IPS-18a (cell line): Measurements from ENCODE around the gene SLC25A22.

Experiments
- H3K27ac ChIP-seq: one replicate; pipeline ENCODE4 v1.5.1; 2013; ENCODE audit warnings: low read length
- H3K27me3 ChIP-seq: one replicate; pipeline ENCODE4 v1.6.1; 2013; ENCODE audit warnings: mild to moderate bottlenecking, low read length; ENCODE audit not compliant: control insufficient read depth, insufficient read depth
- H3K36me3 ChIP-seq: one replicate; pipeline ENCODE4 v1.6.1; 2013; ENCODE audit warnings: low read depth, low read length; ENCODE audit not compliant: control insufficient read depth
- H3K4me1 ChIP-seq: one replicate; pipeline ENCODE4 v1.6.1; 2013; ENCODE audit warnings: low read depth, low read length; ENCODE audit not compliant: control insufficient read depth
- H3K4me3 ChIP-seq: one replicate; pipeline ENCODE4 v1.5.1; 2013; ENCODE audit warnings: low read length
- H3K9ac ChIP-seq: one replicate; pipeline ENCODE4 v1.6.1; 2013; ENCODE audit warnings: mild to moderate bottlenecking, low read length, moderate library complexity
- H3K9me3 ChIP-seq: one replicate; pipeline ENCODE4 v1.6.1; 2013; ENCODE audit warnings: low read depth, low read length; ENCODE audit not compliant: control insufficient read depth

Gene SLC25A22

GRCh38 chr11:826227-826621, 28.1 kb upstream of the SLC25A22 start:
- Histone ChIP-seq H3K27ac (no peak overlapping the region), H3K4me3 (no peak overlapping the region), H3K9ac (no peak overlapping the region), H3K4me1 (peaks cover 25% of the 10 kb centered on the region), H3K27me3 (peaks cover 61% of the 10 kb centered on the region), H3K36me3 (no peaks in the 10 kb centered on the region), H3K9me3 (no peaks in the 10 kb centered on the region)

- H3K9me3 ChIP-seq, result no peaks in the 10 kb centered on the region
- H3K4me1 ChIP-seq, result peaks cover 22% of the 10 kb centered on the region
- H3K27ac ChIP-seq, result no peak overlapping the region
- H3K9ac ChIP-seq, result no peak overlapping the region
- no peaks in the 10 kb centered on the region for H3K36me3 ChIP-seq
- H3K4me3 ChIP-seq, result no peak overlapping the region
- peaks cover 55% of the 10 kb centered on the region for H3K27me3 ChIP-seq
Measured at GRCh38 chr11:825366-826226, 27.5 kb upstream of the SLC25A22 start.

- Histone ChIP-seq H3K36me3 (no peaks in the 10 kb centered on the region), H3K9me3 (no peaks in the 10 kb centered on the region), H3K4me1 (peaks cover 22% of the 10 kb centered on the region), H3K27me3 (peaks cover 55% of the 10 kb centered on the region), H3K27ac (no peak overlapping the region), H3K9ac (no peak overlapping the region), H3K4me3 (no peak overlapping the region)
Measured at GRCh38 chr11:824942-825341, 26.9 kb upstream of the SLC25A22 start.

GRCh38 chr11:824292-824880, 26.3 kb upstream of the SLC25A22 start:
- Histone ChIP-seq H3K36me3 (no peaks in the 10 kb centered on the region), H3K9me3 (no peaks in the 10 kb centered on the region), H3K27ac (no peak overlapping the region), H3K27me3 (peaks cover 49% of the 10 kb centered on the region), H3K4me3 (no peak overlapping the region), H3K9ac (no peak overlapping the region), H3K4me1 (peaks cover 17% of the 10 kb centered on the region)

GRCh38 chr11:823441-824291, 25.6 kb upstream of the SLC25A22 start:
- Histone ChIP-seq H3K4me3 (no peak overlapping the region), H3K4me1 (peaks cover 14% of the 10 kb centered on the region), H3K27ac (no peak overlapping the region), H3K9ac (no peak overlapping the region), H3K9me3 (no peaks in the 10 kb centered on the region), H3K36me3 (no peaks in the 10 kb centered on the region), H3K27me3 (peaks cover 42% of the 10 kb centered on the region)

GRCh38 chr11:821512-822371, 23.7 kb upstream of the SLC25A22 start:
- H3K9ac ChIP-seq, result no peak overlapping the region
- no peak overlapping the region for H3K27ac ChIP-seq
- H3K36me3 ChIP-seq, result no peaks in the 10 kb centered on the region
- peaks cover 23% of the 10 kb centered on the region for H3K27me3 ChIP-seq
- no peak overlapping the region for H3K4me3 ChIP-seq
- H3K4me1 ChIP-seq, result peaks cover 8% of the 10 kb centered on the region
- H3K9me3 ChIP-seq, result no peaks in the 10 kb centered on the region

GRCh38 chr11:820655-821511, 22.8 kb upstream of the SLC25A22 start:
- Histone ChIP-seq H3K9me3 (no peaks in the 10 kb centered on the region), H3K36me3 (no peaks in the 10 kb centered on the region), H3K4me1 (peaks cover 8% of the 10 kb centered on the region), H3K4me3 (peak overlapping the region; percentile 62), H3K9ac (peak overlapping the region; percentile 39), H3K27ac (no peak overlapping the region), H3K27me3 (peaks cover 14% of the 10 kb centered on the region)

- peak overlapping the region; percentile 39 for H3K9ac ChIP-seq
- no peaks in the 10 kb centered on the region for H3K9me3 ChIP-seq
- H3K27me3 ChIP-seq, result peaks cover 6% of the 10 kb centered on the region
- no peaks in the 10 kb centered on the region for H3K36me3 ChIP-seq
- H3K4me3 ChIP-seq, result peak overlapping the region; percentile 62
- H3K4me1 ChIP-seq, result peaks cover 8% of the 10 kb centered on the region
- H3K27ac ChIP-seq, result no peak overlapping the region
Measured at GRCh38 chr11:819943-820649, 22.0 kb upstream of the SLC25A22 start.

- no peak overlapping the region for H3K27ac ChIP-seq
Measured at GRCh38 chr11:819129-819931, 21.2 kb upstream of the SLC25A22 start.

More at GRCh38 chr11:819129-819931, 21.2 kb upstream of the SLC25A22 start:
- Histone ChIP-seq H3K36me3 (no peaks in the 10 kb centered on the region), H3K9me3 (no peaks in the 10 kb centered on the region), H3K4me1 (peaks cover 8% of the 10 kb centered on the region), H3K4me3 (peak overlapping the region; percentile 62), H3K27me3 (peaks cover 5% of the 10 kb centered on the region), H3K9ac (peak overlapping the region; percentile 39)
